Activated naive CD4-positive, alpha-beta T cell (primary cell): ENCODE data around the gene XK.

Source experiments
- DNase-seq, 4 experiments: peaks; one replicate each; lab custom pipeline; 2025; lab: John Stamatoyannopoulos, UW

XK gene

DNA sequence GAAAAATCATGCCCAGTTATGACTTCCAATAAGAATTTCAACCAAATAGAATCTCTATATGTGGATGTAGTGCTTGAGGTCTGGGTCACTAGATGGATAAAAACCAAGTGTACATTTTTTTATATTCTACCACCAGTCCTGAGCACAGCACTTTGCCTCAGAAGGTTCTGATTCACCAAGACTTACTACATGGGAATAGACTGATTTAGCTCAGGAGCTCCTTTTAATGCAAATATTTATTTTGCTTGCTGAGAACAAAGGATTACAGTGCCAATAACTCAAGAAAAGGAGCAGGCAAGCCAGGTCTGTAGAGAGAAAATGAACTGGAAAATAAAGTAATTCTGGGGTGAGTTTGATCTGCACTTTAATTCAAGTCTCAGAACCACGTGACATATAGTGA lies 6.4 kb upstream of the XK start:
- DNase-seq = no peak

DNA sequence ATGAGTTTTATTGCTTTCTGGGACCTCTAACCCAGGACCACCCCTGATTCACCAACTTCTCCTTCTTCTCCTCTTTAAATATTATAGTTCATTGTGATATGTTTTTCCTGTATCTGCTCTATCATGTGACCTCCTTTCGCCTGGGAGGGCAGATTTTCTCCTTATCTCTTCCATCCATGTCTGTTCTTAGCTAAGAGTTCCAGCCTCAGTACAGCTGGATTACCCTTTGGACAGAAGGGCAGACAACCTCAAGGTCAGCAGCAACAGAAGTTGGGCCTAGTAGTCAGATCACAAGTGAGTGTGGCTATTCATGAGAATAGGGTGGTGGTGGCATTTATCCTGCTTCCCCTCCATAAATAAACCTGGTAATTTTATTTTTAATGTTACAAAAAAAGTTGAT lies 5.7 kb upstream of the XK start:
- no peak for DNase-seq

DNA sequence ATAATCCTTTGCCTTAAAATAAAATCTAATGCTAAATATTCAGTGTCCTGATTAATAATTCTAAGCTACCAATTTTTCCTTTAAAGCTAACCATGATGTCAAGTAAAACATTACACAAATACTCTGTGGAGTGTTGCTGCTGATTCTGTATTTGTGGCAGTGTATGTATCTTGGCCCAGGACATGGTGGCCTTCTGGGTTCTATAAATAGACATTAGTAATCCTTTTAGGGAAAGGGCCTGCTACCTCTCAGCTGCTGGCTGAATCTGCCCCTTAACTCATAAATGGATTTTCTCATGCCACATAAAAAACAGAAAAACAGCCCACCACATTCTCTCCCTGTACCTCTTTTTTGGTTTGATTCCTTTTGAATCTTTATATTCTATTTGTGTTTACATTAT lies 1.2 kb upstream of the XK start:
- DNase-seq = no peak

DNA sequence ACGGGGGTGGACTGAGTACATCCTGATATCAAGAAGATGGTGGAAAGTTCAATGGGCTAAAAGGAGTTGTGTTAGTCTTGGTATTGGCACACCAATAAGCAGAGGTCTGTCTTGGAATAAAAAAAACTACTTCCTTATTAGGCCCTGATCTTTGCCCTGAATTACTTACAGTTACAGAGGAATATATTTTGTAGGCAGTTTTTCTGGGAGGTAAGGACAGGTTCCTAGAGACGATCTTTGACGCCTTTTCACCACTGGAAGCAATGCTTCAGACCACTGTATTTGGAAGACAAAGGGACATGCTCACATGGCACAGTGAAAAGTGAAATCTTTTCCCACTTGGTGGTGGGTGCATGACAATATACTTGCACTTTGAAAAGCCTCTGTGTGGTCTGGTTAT lies 618 bp upstream of the XK start:
- no peak for DNase-seq

DNA sequence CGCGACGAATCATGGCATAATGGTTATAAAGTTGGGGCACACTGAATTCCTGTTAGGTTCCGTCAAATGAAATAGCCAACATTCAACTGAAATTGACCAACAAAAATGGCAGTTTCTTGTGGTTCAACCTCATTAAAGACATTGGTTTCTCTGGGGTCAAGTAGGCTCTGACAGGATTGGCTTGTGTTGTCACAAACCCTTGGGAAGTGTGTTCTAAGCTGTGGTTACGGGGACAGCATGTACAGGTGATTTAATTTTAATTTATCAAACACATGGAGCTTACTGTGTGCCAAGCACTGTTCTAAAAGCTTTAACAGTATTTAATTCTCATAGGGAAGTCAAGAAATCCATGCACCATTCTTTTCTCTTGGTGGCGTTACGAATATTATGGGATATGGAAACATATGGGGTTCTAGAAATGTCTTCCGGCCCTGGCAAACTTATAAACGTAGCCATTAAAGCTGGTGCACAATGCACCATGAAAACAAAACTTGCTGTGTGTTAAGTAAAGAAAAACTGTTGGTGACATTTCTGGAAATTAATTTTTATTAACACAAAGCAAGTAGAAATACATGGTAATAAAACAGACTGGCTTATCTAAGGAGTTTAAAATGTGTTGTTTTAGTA lies 891 bp downstream of the XK start:
- DNase-seq = no peak

- DNase-seq = no peak
Observed at GRCh38 chrX:37686996-37687395, 1.4 kb downstream of the XK start.

GRCh38 chrX:37690119-37690518 lies 4.5 kb downstream of the XK start:
- DNase-seq = no peak

GRCh38 chrX:37692918-37693317 lies 7.3 kb downstream of the XK start:
- DNase-seq = no peak

DNA sequence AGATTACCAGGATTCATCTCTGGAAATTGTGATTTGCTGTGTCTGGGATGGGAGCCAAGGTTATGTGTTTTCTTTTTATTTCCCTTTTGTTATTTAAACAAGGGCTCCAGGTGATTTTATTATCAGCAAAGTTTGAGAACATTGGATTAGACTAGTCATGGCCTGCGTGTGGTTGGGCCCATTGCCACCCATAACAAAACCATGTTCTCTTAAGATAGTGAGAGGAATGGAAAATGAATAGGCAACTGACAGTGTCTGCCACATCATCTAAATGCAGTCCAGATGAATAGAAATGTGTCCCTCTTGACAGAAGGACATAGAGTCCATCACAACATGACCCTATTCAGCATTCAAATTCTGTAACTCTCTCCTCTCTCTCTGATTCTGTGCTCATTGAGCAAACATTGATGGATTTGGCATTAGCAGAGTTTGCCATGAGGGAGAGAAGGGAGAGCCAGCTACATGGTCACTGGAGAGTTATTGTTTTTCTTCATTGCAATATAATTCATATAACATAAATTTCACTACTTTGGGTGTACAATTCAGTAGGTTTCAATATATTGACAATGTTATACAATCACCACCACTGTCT lies 11.7 kb downstream of the XK start:
- DNase-seq = no peak

DNA sequence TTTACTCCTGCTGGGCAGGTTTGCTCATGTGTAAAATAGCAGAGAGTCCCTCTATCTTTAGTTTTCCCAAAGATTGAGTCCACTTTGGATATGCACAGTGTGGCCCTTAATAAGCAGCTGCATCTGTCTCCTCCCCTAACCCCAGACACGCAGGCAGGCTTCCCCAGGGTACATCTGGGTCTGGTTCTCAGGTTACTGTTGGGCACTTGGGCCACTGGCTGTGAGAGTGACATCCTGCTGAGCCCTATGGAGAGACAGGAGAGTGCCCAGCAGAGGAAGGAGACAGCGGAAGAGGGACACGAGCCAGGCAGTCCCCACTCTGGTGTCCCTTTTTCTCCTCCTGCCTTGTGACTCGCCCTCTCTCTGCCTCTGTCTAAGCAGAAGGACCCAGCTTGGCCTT lies 16.0 kb downstream of the XK start:
- no peak for DNase-seq

DNA sequence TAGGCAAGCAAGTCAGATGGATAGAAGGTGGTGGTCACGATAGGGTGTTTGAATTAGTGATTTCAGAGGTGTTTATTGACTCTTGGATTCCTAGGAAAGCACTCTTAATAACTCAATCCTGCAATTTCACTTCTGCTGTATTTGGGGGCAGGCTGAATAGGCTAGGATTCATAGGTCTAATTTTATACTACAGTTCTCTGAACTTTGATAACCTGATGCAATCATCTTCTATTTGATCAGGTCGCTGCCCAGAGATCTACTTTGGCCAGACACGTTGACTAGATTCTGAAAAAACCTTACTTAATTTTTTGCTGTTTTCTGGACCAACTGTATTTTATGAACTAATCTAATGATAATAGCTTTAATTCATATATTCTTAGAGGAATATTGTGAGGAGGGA lies 26.4 kb downstream of the XK start:
- no peak for DNase-seq

DNA sequence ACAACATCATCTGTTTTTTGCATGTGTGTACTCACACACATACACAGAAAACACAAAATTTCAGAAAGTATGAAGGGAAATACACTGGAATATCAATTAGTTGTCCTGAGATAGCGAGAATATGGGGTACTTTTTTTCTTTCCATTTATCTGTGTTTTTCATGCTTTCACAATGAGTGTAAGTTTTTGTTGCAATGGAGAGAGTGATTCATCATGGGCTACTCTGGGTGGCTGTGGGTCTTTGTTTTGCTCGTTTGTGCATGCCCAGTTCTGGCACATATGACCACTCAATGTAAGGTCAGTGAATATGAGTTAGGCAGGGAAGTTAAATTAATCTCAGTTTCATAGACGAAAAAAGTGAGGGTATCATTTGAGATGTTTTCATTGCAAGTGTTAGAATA lies 26.9 kb downstream of the XK start:
- DNase-seq = no peak

GRCh38 chrX:37714479-37714878 lies 28.9 kb downstream of the XK start:
- DNase-seq = no peak

DNA sequence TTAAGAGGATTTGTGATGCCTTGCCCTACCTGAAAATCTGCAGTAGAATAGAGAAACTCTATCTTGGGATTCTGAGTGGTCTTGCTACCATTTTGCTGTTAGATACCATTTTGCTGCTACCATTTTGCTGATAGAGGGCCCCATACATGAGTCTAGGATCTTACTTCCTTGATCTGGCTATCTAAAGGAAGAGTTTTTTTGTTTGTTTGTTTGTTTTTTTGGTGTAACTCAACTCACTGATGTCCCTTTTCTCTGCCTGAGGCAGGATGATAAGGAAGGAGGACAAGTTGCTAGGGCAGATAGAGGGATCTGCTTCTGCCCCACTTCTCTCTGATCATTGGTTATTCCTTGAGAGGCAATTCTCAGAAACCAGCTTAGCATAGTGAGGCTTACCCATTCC lies 31.0 kb downstream of the XK start:
- no peak for DNase-seq

DNA sequence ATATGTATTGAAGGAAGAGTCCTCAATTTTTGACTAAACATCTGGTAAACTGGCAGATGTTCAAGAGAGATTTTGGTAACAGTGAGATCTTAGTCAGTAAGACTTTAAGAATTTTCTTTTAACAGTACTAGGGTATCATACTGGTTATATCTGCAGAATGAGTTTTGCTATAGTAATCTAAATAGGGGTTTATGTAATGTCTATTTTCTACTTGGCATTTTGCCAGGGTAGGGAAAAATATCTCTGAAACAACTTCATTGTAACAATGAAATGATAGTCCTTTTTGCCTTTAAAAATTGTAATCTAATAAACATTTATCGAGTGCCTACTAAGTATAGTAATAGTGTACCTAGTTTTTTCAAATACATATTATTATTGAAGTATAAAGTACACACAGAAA lies 32.1 kb downstream of the XK start:
- no peak for DNase-seq

DNA sequence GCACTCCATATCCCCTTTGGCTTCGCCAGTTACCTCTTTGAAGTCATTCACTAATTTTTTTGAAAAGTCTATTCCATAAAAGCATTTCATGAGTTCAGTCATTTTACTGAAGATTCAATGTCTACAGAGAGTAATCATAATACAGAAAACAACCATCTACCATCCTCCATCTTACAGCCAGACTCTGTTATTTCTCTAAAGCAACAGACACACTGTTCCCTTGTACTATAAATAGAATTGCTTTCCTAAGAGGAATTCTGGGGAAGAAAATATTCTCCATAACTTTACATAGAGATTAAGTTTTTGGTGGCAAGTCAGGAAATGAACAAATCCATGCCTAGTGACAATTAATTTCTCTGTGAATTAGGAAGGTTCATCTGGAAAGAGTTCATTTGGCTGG lies 37.0 kb downstream of the XK start:
- DNase-seq = no peak

DNA sequence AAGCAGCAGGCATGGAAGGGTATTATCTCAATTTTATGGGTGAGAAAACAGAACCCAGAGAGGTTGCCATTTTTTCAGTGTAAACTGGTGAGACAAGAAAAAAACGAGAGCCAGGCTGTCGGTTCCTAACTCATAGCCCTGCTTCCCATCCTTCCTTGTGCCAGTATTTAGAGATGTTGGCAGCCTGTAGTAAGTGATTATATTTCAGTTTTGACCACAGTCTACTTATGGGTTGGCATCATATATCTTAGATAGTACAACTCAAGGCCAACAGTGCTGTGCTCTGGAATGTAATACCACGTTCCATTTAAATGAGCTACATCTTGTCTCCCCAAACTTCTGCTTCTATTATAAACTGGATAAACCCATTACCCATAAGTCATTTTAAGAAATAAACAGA lies 40.8 kb downstream of the XK start:
- no peak for DNase-seq

DNA sequence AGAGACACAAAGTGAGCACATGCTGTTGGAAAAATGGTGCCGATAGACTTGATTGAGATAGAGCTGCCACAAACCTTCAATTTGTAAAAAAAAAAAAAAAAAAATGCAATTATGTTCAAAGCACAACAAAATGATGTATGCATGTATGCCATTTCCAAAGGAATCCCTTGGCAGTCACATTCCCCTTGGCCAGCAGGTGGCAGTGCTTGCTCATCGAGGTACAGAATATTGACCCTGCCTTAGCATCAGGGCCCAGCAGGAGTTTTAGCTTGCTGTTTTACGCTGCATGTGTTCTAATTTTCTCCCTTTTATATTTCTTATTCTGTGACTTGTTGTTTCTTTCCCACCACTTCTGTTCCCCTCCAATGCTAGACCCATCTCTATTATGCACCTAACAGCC lies 59.8 kb downstream of the XK start:
- DNase-seq = peak; percentile 9 to 70 (median 56)

GRCh38 chrX:37745835-37746217 lies 60.2 kb downstream of the XK start:
- DNase-seq = no peak

- no peak for DNase-seq
Observed at GRCh38 chrX:37746218-37746941, 60.8 kb downstream of the XK start.

DNA sequence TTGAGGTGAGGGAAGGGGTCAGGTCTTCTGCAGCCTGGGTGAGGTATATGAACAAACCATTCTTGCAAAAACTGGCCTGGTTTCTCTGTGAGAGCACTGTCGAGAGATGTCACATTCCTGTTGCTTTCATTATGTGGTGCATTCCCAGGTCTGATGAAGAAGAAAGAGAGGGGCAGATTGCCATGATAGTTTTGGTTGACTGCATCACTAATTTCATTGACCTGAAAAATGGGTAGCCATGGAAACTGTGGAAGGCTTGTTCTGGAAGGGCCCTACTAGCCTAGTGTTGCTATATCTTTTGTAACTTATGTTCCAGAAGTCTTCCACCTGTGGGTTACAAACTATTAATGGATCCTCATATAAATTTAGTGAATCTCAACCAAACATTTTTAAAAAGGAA lies 61.4 kb downstream of the XK start:
- DNase-seq = no peak

- DNase-seq = no peak
Observed at GRCh38 chrX:37752281-37752680, 66.7 kb downstream of the XK start.

- no peak for DNase-seq
Observed at GRCh38 chrX:37752936-37753335, 67.3 kb downstream of the XK start.

DNA sequence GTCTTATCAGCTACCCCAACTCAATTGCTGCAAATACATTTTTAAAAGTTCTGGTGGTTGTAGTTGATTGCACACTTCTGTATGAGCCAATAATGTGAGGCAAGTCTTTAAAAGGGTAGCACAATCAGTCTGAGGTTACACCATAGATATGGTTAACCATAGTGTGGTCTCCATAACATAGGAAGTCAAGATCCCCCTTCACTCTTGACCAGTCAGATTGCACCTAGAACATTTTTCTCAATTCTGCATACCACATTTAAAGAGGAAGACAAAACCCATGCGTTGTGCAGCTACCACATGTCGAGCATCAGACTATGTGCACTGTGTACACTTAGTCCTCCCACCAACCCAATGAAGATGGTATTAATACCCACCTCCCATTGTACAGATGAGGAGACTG lies 67.8 kb downstream of the XK start:
- no peak for DNase-seq
